Heart right ventricle (tissue), 16 donors: Measurements from ENCODE around the gene TPPP3. TPM values are rescaled to one million over a fixed set of nuclear protein-coding genes. Genes with fewer than 3 reads are reported as not detected.

Experiments used
- ATAC-seq, 8 donors: fragments of 200-7000 bp; cut with Tn5 transposase; one replicate each; pipeline ENCODE4 v1.9.1; 2020; ENCODE audit warnings: mild to moderate bottlenecking in 8 of 8, moderate library complexity in 8 of 8, moderate number of reproducible peaks in 1 of 8
- DNase-seq, 2 donors: peaks; one replicate each; pipeline ENCODE4 v3.0.0-alpha.2; 2020
- H3K27ac ChIP-seq, 10 donors: fragments of 200-600 bp; sonication (generic) in 2 of 10; one replicate each; pipeline versions ENCODE4 v1.5.0 to v1.8.0; 2020 to 2022; ENCODE audit warnings: mild to moderate bottlenecking in 3 of 10
- H3K27me3 ChIP-seq, 7 donors: fragments of 200-600 bp; one replicate each; pipeline ENCODE4 v1.8.0; 2021 to 2022; ENCODE audit warnings: mild to moderate bottlenecking in 2 of 7
- H3K36me3 ChIP-seq, 9 donors: fragments of 200-600 bp; sonication (generic) in 1 of 9; one replicate each; pipeline versions ENCODE4 v1.5.0 to v1.8.0; 2020 to 2022; ENCODE audit warnings: mild to moderate bottlenecking in 2 of 9
- H3K4me1 ChIP-seq, 9 donors: fragments of 200-600 bp; sonication (generic) in 1 of 9; one replicate each; pipeline versions ENCODE4 v1.5.0 to v1.8.0; 2020 to 2022; ENCODE audit warnings: mild to moderate bottlenecking in 4 of 9
- H3K4me3 ChIP-seq, 10 donors: fragments of 200-600 bp; sonication (generic) in 2 of 10; one replicate each; pipeline versions ENCODE4 v1.5.0 to v1.8.0; 2020 to 2022; ENCODE audit warnings: mild to moderate bottlenecking in 7 of 10, moderate library complexity in 2 of 10
- H3K9me3 ChIP-seq, 11 donors: fragments of 200-600 bp in 10 of 11; sonication (generic) in 2 of 11; one replicate each; pipeline versions ENCODE4 v1.5.0 to v1.8.0; 2013 to 2022; ENCODE audit warnings: mild to moderate bottlenecking in 2 of 11, control low read depth in 1 of 11, moderate library complexity in 1 of 11
- CTCF ChIP-seq, 9 donors: fragments of 200-600 bp; sonication (generic) in 2 of 9; IDR thresholded peaks; one replicate each; pipeline versions ENCODE4 v1.5.0 to v1.8.0; 2021 to 2022; ENCODE audit warnings: antibody characterized with exemption in 9 of 9, mild to moderate bottlenecking in 5 of 9, moderate library complexity in 1 of 9
- WGBS, 2 donors: extraction: QIAGEN DNeasy Blood & Tissue Kit; methylation state at CpG; one replicate each; pipeline ENCODE4 v1.1.7; 2013; ENCODE audit warnings: inconsistent platforms in 1 of 2; 5-methylcytosine and 5-hydroxymethylcytosine counted together
- intact Hi-C, 10 donors: fragments of 100-400 bp; cut with DNase I; formaldehyde crosslinking; loops; one replicate each; pipeline versions ENCODE4 v1.11.1 to v1.14.2; 2022
- polyA plus RNA-seq, 2 donors: library from polyadenylated mRNA; stranded (reverse); fragments of 200-250 nt; gene quantifications; one replicate each; pipeline ENCODE4 v1.2.3, GENCODE V29; 2013
- total RNA-seq, 10 donors: library from RNA; stranded (reverse); fragmentation: NEBNext Ultra II Directional in 3 of 10; extraction: Animal tissue kit (Norgen Biotek cat#: 25700) in 3 of 10; gene quantifications; one replicate each; pipeline versions ENCODE4 v1.2.1 to v1.2.4, GENCODE V29; 2021 to 2023
- donor health status: Arrhythmogenic right ventricular cardiomyopathy.
- donor health status: ischemic (EF 13 %, LVEDD 7.1; RV severe dilation, severe dysfunction).
- donor health status: healthy with polysubstance abuse.
- donor health status: DM: no; HTN: yes; CAD: no.
- donor health status: DM: no; HTN: no; CAD: no.
- donor health status: ischemic (EF 25% LVEDD 6.9; RV normal size, moderate dysfunction).
- donor health status: ischemic (EF 25% LVEDD 5.7; RV mildly dilated, moderate dysfunction).
- donor health status: healthy.
- donor health status: DM: yes; HTN: yes; CAD: no.
- donor health status: Ischemic cardiomyopathy.
- donor health status: ischemic (EF 35%, LVEDD 5.7; RV mildly dilated, moderate dysfunction).
- donor health status: nonischemic (EF 11% LVEDD 7.7; RV severe dilation, severe dysfunction).
- donor health status: DM: yes; HTN: yes; CAD: no.
- donor health status: PGD.
- donor health status: ischemic (EF 29% LVEDD 5.4; RV normal size, mild dysfunction).
- donor health status: nonischemic (EF 23%, LVEDD 6.1; RV moderate dilation, normal function).

TPPP3 gene
- total and polyA plus RNA-seq, 12 donors: 6.4 to 26.1 (median 9.4) TPM

DNA sequence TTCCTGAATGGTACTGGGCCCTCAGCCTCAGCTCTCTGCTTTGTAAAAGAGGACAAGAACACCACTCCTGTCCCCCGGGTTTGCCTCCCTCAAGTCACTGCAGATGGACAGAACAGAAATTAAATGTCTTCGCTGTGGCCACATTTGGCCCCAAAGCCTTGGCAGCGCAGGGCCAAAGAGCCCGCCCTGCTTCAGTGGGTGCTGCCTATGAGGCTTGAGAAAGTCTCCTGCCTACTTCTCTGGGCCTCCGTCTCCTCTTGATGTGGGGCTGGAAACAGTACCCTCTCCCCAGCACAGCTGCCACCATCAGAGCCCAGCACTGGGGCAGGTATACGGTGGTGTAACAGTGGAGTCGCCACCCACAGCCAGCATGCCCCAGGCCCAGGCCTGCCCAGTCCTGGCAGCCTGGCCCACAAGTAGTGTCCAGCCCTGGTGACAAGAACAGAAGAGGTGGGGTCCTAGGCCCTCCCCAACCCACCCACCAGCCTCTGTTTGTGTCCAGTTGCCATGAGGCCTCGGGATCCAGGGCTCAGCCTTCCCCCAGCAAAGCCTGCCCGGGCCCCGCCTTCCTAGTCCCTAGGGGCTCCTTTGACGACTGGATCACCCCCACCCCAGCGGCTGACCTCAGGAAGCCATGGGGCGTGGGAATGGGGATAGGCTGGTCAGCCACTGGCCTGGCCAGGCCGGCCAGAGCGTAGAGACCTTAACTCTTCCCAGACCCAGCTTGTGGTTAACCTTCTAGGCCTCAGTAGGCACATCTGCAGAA is 3.9 kb upstream of the TPPP3 start:
- Histone ChIP-seq H3K4me1 (peaks cover 27 to 72% (median 57%) of the 10 kb centered on the region in 9 donors), H3K27ac (peak overlapping the region in 9 of 10 donors; percentile 71 to 88 (median 83)), H3K36me3 (no peaks in the 10 kb centered on the region), H3K4me3 (no peak overlapping the region), H3K9me3 (no peaks in the 10 kb centered on the region), H3K27me3 (peaks cover 0 to 60% (median 9%) of the 10 kb centered on the region in 7 donors)
- TF ChIP-seq CTCF (IDR thresholded peaks at IDR 0.05): no peak
- 61 to 62% methylated on average over 15 of the region's 15 CpGs for WGBS, 2 donors
- intact Hi-C loops: loop anchor here in 4 of 10 donors (5.0 to 10.0 kb wide), 4 partner anchors 112 to 135 kb away; partner anchors contain the start of gene PLEKHG4 (in 1 of the 4)
- DNase-seq (peak; percentile 84 to 88), ATAC-seq (peak; percentile 14 to 59 (median 34))

DNA sequence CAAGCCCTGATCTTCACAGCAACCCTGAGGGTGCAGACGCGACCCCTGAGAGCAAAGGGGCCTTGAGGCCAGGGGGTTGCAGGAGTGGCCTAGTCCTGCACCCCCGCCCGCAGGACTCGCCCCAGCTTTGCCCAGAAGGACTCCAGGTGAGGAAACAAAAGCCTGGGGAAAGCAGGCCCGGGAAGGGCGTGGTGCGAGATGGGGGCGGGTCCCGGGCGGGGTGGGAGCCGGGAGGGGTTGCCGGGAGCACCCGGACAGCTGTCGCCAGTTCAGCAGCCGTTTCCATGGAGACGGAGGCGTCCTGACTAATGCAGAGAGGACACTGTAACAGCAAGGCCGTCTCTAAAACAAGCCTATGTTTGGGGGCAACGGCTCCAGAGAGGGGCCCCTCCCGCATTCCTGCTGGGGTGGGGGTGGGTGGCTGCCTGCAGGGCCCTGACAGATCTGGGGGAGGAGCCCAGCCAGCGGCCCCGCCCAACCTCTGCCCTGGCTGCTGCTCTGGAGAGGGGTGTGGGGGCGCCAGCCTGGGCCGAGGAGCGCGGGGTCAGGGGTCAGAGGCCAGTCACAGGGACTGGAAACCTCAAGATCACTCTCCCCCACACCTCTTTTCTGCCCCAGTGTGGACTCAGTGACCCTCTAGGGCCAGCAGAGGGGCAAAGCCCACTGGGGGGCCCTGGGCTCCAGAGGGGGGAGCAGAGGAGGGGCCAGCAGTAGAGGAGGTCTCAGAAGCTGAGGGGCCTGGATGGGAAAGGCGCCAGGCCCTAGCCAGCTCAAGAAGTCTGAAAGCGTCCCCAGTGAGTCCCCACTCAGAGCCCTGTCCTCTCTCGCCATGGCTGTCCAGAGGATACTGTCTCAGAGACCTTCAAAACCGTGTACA is 3.1 kb upstream of the TPPP3 start:
- Histone ChIP-seq H3K27ac (peak overlapping the region in 9 of 10 donors; percentile 71 to 88 (median 83)), H3K4me1 (peaks cover 27 to 80% (median 57%) of the 10 kb centered on the region in 9 donors), H3K27me3 (peaks cover 0 to 60% (median 9%) of the 10 kb centered on the region in 7 donors), H3K4me3 (peak overlapping the region in 2 of 10 donors; percentile 7 to 16), H3K36me3 (no peaks in the 10 kb centered on the region), H3K9me3 (no peaks in the 10 kb centered on the region)
- ATAC-seq: peak; percentile 32 to 62 (median 52)
- 27 to 28% methylated on average over 31 of the region's 31 CpGs for WGBS, 2 donors
- peak; percentile 80 to 92 for DNase-seq
- intact Hi-C loops: loop anchor here in 4 of 10 donors (5.0 to 10.0 kb wide), 4 partner anchors 112 to 134 kb away; partner anchors contain the start of gene PLEKHG4 (in 1 of the 4)
- TF ChIP-seq CTCF (IDR thresholded peaks at IDR 0.05): no peak

DNA sequence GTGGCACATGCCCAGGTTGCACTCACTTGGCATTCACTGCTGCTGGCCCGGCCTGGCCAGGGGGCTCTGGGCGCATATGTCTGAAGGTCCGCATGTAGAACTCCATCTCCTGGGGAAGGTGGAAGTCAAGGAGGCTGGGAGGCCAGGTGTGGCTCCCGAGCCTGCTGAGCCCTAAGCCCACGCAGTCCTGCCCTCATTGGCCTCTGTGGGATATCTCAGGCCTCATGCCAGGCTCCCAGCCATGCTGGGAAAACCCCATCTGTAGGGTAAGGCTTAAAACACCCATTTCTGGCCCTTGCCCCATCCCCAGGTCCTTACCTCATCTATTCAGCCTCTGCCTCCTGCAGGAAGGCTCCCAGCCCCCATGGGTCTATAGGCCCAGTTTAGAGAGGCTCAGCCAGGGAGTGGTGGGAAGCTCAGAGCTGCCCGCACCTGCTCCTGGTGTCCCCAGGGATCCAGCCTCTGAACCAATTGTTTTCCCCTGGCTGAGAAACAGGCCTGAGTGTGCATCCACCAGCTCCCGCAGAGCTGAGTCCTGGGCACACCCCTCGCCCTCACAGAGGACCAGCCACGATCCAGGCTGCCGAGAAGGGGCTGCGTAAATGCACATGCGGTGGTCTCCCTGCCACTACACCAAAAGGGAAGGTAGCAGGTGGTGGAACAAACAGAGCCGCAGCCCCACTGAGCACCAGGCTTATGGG is 2.3 kb upstream of the TPPP3 start:
- ATAC-seq (no peak), DNase-seq (no peak)
- Histone ChIP-seq H3K36me3 (no peaks in the 10 kb centered on the region), H3K4me3 (peak overlapping the region in 2 of 10 donors; percentile 6 to 7), H3K27me3 (peaks cover 0 to 60% (median 9%) of the 10 kb centered on the region in 7 donors), H3K27ac (peak overlapping the region in 7 of 10 donors; percentile 35 to 88 (median 83)), H3K4me1 (peaks cover 27 to 88% (median 57%) of the 10 kb centered on the region in 9 donors), H3K9me3 (no peaks in the 10 kb centered on the region)
- intact Hi-C loops: loop anchor here in 4 of 10 donors (5.0 to 10.0 kb wide), 4 partner anchors 111 to 133 kb away; partner anchors contain the start of gene PLEKHG4 (in 1 of the 4)
- WGBS, 2 donors: 77 to 82% methylated on average over 13 of the region's 13 CpGs
- no peak for TF ChIP-seq CTCF (IDR thresholded peaks at IDR 0.05)
